ENCODE measurements around the gene BCL2L11.

BCL2L11 gene

DNA sequence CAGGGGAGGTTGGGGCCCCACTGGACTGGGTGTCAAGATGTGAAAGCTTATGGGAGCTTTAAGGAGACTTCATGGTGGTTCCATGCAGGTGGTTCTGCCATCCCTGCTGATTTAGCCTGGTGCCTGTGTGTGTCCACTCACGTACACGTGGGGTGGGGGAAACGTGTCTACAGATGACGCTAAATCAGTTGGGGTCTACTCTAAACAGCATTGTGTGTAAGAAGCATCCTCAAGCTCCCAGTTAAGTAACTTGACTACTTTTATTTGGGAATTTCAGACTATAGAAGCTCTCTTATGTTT, 47.1 kb downstream of the BCL2L11 start:
- DNase-seq (ENCODE audit: low read depth in 1 of 2, low spot score in 1 of 2), result no peak

DNA sequence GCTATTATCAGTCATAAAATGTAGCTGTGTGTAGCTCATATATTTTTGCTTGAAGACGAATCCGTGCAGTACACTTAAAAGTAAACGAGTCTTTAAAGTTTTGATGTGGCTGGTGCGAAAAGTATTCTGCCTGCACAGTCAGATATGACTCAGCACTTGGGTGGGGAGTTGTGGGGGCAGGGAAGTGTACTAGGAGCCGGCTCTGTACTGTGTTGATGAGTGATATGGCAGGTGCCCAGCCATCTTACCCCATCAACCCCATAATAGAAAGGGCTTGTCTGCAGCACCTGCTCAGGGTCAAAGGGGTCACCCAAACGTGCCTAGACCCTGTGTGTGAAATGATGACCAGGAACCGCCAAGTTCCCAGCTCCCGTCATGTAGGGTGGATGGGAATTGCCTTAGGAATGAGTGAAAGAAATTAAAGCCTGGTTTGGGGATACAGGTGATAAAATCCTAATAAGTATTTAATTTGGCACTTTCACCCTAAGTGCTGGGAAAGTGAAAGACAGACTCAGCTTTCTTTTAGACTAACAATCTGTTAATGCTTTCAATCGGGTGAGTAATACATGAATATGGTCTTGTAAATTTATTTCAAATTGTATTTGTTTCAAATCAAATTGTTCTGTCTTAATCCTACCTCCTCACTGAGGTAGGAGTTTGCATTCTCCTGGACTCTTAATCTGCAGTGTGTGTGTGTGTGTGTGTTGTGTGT, 48.0 kb downstream of the BCL2L11 start:
- DNase-seq (ENCODE audit: low read depth in 1 of 2, low spot score in 1 of 2), result peak in 1 of 2 donors; percentile 46

- no peak for DNase-seq (ENCODE audit: low read depth in 1 of 2, low spot score in 1 of 2)
These were observed 48.6 kb downstream of the BCL2L11 start for GRCh38 chr2:111169268-111169667.

DNA sequence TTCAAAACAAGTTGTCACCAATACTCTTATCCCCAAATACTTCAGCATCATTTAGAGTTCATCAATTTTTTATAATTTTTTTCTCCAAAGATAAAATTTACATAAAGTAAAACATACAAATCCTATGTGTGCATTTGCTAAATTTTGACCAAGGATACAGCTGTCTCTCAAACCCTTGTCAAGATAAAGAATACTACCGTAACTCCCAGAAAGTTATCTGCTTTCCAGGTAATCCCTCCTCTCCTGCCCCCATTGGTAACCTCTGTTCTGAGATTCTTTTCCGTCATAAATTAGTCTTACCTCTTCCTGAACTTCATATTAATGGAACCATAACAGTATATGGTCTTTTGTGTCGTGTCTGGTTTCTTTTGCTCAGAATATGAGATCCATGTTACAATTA, 49.2 kb downstream of the BCL2L11 start:
- DNase-seq (ENCODE audit: low read depth in 1 of 2, low spot score in 1 of 2), result no peak

DNA sequence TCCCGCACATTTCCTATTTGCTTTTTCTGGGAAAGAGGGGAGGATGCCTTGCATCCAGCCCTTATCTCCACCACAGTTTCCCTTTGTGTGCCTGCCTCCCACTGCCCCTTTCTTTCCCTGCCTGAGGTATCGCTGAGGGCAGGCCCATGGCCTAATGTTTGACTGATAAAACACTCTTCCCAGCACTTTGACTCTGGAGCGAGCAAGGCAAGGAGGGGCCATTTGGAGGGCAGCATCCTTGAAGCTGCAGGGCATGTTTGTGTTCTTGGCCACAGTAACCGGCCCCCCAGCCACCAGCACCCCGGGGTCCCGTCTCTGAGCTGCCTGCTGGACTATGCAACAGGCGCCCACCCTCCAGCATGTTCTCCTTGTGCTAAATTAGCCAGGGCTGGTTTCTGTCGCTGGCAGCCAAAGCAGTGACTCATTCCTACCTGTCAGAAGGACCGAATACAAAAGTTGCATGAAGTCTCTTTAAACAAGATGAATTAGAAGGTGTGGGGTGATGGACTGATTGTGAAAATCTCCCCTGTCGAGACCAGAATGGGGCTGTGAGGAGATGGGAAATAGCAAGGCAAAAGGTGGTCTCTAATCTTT, 50.7 kb downstream of the BCL2L11 start:
- no peak for DNase-seq (ENCODE audit: low read depth in 1 of 2, low spot score in 1 of 2)

- no peak for DNase-seq (ENCODE audit: low read depth in 1 of 2, low spot score in 1 of 2)
These were observed 52.0 kb downstream of the BCL2L11 start for GRCh38 chr2:111172666-111173065.

DNA sequence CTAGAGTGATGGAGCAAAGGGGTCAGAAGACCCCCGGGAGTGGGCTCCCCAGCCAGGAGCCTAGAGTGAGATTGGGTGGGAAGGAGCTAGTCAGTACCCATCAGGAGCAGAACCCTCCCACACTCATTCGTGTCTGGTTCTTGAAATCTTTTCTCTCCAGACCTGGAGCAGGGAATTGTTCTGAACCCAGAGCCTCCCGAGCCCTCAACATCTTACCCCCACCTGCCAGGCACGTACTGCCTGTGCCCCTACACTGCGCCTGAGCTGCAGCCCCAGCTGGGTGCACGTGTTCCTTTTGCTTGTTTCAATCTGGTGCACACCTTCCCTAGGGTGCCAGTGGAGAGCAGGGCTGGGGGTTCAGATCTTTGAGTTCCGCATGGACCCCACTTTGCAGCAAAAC, 52.6 kb downstream of the BCL2L11 start:
- no peak for DNase-seq (ENCODE audit: low read depth in 1 of 2, low spot score in 1 of 2)

GRCh38 chr2:111173856-111174255, 53.1 kb downstream of the BCL2L11 start:
- no peak for DNase-seq (ENCODE audit: low read depth in 1 of 2, low spot score in 1 of 2)

- DNase-seq (ENCODE audit: low read depth in 1 of 2, low spot score in 1 of 2), result no peak
These were observed 54.9 kb downstream of the BCL2L11 start for GRCh38 chr2:111175615-111176014.

DNA sequence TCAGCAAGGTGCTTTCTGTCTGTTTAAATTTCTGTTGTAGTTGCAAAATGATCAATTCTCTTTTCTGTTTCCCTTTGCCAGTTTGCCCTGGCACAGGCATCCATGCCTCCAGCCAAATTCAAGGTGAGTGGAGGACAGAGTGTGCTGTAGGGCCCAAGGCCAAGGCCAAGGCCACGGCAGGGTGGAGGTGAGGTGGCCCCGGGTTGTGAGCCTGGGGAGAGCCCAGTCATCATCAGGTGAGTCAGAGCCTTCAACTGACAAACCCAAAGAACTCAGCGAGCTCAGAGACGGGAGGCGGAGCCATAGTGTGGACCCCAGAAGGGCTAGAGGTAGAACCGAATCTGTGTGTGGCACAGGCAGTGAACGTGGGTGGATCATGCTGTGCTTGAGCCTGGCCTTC, 55.7 kb downstream of the BCL2L11 start:
- no peak for DNase-seq (ENCODE audit: low read depth in 1 of 2, low spot score in 1 of 2)

GRCh38 chr2:111176867-111177266, 56.2 kb downstream of the BCL2L11 start:
- DNase-seq (ENCODE audit: low read depth in 1 of 2, low spot score in 1 of 2), result no peak

DNA sequence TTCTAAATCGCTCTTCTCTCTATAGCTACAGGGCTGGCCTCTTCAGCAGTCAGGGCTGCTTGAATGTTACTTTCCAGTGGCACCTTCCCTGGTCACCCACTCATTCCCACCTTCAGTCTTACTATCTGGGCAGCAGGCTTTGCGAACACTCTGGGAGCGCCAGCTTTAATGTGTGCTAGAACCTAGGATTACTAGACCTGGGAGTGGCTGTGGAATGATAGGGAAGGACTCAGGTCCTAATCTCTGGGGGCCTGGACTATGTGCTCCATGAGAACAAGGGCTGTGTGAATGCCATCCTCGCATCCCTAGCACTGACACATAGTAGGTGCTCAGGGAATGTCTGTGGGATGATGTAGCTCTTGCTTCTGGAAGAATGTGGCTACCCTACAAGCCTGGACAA, 57.6 kb downstream of the BCL2L11 start:
- no peak for DNase-seq (ENCODE audit: low read depth in 1 of 2, low spot score in 1 of 2)

DNA sequence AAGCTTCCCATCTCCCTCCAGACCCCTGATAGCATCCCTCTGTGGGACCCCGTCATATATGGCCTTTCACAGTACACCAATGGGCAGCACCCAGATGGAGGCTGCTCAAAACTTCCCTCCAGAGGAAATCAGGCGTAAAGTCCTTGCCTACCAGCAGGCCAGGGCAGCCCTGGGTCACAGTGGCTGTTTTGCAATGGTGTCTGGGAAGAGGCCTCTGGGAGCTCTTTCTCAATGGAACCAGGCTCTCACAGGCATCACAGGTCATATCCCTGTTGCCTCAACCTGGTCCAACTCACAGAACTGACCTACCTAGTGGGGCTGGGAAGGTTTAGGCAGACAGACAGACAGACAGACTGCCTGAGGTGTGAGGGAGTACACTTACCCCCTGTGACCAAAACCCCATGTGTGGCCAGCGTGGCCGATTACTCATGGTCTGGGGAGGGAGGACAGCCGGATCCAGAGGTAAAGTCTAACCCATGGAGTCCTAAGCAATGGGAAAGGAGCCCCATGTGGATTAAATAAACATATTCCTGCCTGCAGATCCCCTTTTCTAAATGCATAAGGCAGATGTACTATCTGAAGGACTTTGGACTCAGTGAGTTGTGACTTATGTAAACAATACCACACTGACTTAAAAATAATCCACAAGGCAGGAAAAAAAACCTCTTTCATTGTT, 58.2 kb downstream of the BCL2L11 start:
- DNase-seq (ENCODE audit: low read depth in 1 of 2, low spot score in 1 of 2), result no peak

GRCh38 chr2:111182121-111182520, 61.4 kb downstream of the BCL2L11 start:
- DNase-seq (ENCODE audit: low read depth in 1 of 2, low spot score in 1 of 2), result no peak

DNA sequence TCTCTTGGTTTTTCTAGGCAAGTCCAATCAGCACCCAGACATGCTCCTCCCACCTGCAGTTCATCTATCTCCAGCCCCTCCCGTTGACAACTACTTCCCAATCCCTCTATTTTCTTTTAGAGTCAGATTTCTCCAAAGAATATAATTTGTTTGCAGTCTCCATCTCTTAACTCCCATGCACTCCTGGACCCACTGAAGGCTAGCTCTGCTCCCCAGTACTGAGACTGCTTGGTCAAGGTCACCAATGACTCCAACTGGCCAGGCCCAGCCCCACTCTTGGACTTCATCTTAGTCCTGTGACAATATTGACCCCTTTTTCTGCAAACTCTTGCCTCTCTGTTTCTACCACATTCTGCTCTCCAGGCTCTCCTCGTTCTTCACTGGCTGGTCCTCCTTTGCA, 62.0 kb downstream of the BCL2L11 start:
- DNase-seq (ENCODE audit: low read depth in 1 of 2, low spot score in 1 of 2), result no peak

DNA sequence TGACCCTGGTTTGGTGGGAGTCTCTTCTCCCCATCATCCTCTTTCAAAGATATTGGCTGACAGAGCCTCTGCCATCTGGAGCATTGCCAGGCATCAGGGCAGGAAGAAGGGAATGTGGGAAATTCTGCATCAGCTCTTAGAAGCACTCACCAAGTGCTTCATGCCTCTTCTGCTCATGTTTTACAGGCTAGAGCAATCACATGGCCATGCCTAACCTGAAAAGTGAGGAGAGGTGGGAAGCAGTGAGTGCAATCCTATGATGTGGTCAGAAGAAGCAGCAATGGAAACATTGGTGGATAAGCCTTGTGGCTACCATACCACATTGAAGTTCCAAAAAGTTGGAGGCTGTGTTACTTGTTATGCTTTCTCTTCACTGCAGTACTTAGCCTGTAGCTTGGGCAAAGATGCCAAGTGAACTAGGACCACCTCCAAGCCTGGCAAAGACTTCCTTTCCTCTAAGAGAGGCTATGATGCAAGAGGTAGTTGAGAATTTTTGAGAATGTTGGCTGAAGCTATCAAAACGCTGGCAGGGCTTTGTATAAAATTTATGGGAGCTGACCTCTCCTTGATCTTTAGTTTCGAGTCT, 64.1 kb downstream of the BCL2L11 start:
- DNase-seq (ENCODE audit: low read depth in 1 of 2, low spot score in 1 of 2), result no peak

GRCh38 chr2:111185361-111186022, 64.8 kb downstream of the BCL2L11 start:
- DNase-seq (ENCODE audit: low read depth in 1 of 2, low spot score in 1 of 2), result no peak

- no peak for DNase-seq (ENCODE audit: low read depth in 1 of 2, low spot score in 1 of 2)
These were observed 65.5 kb downstream of the BCL2L11 start for GRCh38 chr2:111186121-111186715.

- DNase-seq (ENCODE audit: low read depth in 1 of 2, low spot score in 1 of 2), result no peak
These were observed 66.2 kb downstream of the BCL2L11 start for GRCh38 chr2:111186933-111187332.

DNA sequence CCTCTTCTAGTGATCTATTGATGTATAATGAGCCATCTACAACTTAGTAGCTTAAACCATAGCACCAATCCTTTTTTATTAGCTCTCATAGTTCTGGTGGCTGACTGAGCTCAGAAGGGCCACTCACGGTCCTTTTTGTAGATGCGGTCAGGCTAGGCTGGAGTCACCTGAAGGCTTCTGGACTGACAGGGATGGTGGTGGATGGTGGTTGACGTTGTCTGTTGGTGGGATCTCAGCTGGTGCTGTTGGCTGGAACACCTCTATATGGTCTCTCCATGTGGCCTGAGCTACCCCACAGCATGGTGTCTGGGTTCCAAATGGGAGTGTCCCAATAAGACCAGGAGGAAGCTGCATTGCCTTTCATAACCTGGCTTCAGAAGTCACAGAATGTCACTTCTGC, 68.0 kb downstream of the BCL2L11 start:
- no peak for DNase-seq (ENCODE audit: low read depth in 1 of 2, low spot score in 1 of 2)

- no peak for DNase-seq (ENCODE audit: low read depth in 1 of 2, low spot score in 1 of 2)
These were observed 68.4 kb downstream of the BCL2L11 start for GRCh38 chr2:111189106-111189505.
